Measurements from ENCODE around the gene FOCAD.

The FOCAD gene

DNA sequence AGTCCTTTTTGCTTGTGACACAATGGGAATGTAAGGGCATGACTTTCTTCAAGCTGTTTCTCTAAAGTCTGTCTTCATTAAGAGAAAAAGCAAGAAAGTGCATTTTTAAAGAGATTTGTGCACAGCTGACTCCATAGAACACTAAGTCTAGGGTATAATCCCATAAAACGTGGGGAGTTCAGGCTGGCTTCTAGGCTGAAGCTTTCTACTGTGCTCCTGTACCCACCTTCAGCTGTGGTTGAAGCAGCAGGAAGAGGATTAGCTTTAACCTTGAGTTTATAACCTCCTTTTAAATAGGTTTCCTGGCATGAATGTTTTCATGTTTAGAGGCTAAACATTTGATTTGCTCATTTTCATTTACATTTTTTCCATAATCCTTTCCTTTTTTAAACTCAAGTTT, 220.9 kb downstream of the FOCAD start:
- no peak for DNase-seq
- Histone ChIP-seq H3K36me3 (no peaks in the 10 kb centered on the region), H3K4me3 (ENCODE audit: low read depth, low read length) (no peak overlapping the region), H3K4me1 (peaks cover 14% of the 10 kb centered on the region), H3K27me3 (no peaks in the 10 kb centered on the region), H3K9me3 (no peaks in the 10 kb centered on the region)
- TF ChIP-seq, protein P1, sequence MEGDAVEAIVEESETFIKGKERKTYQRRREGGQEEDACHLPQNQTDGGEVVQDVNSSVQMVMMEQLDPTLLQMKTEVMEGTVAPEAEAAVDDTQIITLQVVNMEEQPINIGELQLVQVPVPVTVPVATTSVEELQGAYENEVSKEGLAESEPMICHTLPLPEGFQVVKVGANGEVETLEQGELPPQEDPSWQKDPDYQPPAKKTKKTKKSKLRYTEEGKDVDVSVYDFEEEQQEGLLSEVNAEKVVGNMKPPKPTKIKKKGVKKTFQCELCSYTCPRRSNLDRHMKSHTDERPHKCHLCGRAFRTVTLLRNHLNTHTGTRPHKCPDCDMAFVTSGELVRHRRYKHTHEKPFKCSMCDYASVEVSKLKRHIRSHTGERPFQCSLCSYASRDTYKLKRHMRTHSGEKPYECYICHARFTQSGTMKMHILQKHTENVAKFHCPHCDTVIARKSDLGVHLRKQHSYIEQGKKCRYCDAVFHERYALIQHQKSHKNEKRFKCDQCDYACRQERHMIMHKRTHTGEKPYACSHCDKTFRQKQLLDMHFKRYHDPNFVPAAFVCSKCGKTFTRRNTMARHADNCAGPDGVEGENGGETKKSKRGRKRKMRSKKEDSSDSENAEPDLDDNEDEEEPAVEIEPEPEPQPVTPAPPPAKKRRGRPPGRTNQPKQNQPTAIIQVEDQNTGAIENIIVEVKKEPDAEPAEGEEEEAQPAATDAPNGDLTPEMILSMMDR (IDR thresholded peaks at IDR 0.05; ENCODE audit: low read depth, low read length), result no peak

DNA sequence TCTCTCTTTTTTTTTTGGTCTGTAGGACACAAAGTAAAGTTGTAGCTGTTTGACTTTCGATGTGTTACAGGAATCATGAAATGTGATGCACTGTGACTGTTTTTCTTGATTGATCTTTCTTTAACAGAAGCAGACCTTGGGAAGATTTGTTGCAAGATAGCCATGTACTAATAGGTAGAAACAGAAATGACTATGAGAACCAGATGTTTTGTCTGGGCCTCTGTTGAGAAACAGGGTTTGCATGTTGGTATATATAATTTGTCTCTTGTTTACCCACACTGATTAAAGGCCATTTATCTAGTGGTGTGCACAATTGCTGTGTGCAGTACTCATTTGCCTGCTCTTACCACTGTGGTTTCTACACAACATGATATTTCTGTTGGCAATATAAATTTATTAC, 222.3 kb downstream of the FOCAD start:
- Histone ChIP-seq H3K36me3 (no peaks in the 10 kb centered on the region), H3K27me3 (no peaks in the 10 kb centered on the region), H3K4me1 (peaks cover 13% of the 10 kb centered on the region), H3K9me3 (no peaks in the 10 kb centered on the region), H3K4me3 (ENCODE audit: low read depth, low read length) (no peak overlapping the region)
- no peak for DNase-seq
- TF ChIP-seq, protein P1 (IDR thresholded peaks at IDR 0.05; ENCODE audit: low read depth, low read length), result no peak

DNA sequence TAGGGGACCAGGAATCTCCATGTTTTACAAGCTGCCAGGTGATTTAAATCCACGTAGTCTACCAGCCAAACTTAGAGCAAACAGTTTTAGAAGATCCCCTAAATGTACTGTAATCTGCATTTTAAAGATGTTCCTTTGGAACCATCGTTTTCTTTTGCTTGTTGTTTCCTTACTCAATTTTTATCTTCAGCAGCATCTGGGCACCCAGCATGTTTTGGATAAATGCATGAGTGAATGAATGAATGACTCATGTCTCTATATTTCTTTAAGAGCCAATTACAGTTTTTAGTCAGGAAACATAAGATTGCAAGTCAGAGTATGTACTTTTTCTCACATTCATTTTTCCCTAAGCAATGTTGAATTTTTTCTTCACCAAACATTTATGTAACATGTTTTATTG, 224.4 kb downstream of the FOCAD start:
- H3K9me3 ChIP-seq, result no peaks in the 10 kb centered on the region
- no peak overlapping the region for H3K4me3 ChIP-seq (ENCODE audit: low read depth, low read length)
- TF ChIP-seq, protein P1 (IDR thresholded peaks at IDR 0.05; ENCODE audit: low read depth, low read length), result no peak
- peaks cover 13% of the 10 kb centered on the region for H3K4me1 ChIP-seq
- H3K36me3 ChIP-seq, result no peaks in the 10 kb centered on the region
- DNase-seq, result no peak
- H3K27me3 ChIP-seq, result no peaks in the 10 kb centered on the region

DNA sequence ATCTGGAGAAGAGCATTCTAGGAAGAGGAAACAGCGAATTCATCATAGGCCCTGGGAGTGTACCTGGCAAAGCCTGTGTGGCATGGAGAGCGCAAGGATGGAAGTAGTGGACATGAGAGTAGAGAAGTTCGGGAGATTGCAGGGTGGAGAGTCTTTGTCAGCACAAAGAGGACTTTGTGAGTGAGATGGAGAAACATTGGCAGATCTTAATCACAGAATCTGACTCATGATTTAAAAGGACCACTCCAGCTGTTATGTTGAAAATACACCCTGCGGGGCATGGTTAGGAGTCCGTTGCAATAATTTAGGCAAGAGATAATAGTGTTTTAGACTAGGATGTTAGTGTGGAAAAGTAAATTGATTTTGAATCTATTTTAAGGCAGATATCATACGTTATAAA, 230.5 kb downstream of the FOCAD start:
- TF ChIP-seq, protein P1 (IDR thresholded peaks at IDR 0.05; ENCODE audit: low read depth, low read length), result no peak
- DNase-seq, result no peak
- Histone ChIP-seq H3K9me3 (no peaks in the 10 kb centered on the region), H3K27me3 (no peaks in the 10 kb centered on the region), H3K4me1 (0 out of 2 replicates have a peak, but pooled peaks cover 3% of the 10 kb centered on the region), H3K4me3 (ENCODE audit: low read depth, low read length) (no peak overlapping the region), H3K36me3 (no peaks in the 10 kb centered on the region)

DNA sequence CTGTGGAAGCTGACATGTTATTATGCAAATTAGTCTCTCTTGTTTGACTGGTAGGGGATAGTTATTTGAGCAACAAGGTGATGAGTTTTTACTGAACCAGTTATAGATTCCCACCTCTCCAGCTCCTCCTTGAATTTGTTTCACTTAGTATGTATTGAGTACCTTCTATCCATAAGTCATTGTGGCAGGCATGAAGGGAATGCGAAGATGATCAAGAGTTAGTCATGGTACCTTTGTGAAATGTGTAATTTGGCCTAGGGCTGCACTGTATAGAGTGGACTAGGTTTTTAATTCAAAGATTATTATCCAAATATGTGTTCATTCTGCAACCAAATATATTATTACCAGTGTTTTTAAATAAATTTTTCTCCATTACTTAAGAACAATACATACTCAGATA, 237.3 kb downstream of the FOCAD start:
- 0 out of 2 replicates have a peak, but pooled peaks cover 2% of the 10 kb centered on the region for H3K36me3 ChIP-seq
- no peak for DNase-seq
- H3K4me3 ChIP-seq (ENCODE audit: low read depth, low read length), result no peak overlapping the region
- TF ChIP-seq, protein P1 (IDR thresholded peaks at IDR 0.05; ENCODE audit: low read depth, low read length), result no peak
- H3K27me3 ChIP-seq, result no peaks in the 10 kb centered on the region
- H3K9me3 ChIP-seq, result no peaks in the 10 kb centered on the region
- H3K4me1 ChIP-seq, result no peaks in the 10 kb centered on the region

DNA sequence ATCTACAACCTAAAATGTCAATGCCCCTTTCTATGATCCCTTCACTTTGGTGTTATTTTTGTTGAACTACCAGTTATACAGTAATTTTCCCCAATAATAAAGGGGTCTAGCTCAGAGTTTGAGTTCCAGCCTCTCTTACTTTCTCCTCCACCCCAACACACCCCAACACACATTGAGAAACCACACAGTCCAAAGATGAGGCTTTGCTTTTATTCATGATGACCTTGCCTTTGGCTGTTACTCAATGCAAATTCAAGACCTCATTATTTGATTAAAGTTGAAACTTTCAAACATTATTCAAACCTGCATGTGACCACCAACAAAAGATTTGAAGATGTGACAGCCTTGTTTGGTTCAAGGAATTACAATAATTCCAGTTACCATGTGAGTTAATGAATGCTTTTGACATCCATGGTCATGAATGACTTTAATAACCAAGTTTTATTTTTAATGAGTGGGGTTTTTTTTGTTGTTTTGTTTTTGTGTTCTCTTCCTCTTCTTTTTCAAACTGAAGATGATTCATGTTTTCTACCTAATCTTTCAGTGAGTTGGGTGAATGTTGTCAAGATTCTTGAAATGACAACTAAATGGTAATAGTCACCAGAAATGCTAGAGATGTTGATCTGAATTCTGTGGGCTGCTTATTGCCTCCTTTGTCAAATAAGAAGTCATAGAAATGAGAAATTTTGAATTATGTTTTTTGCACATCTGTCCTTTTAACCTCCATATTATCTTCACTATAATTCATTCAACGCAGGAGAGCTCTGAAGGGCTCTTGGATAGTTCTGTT, 241.4 kb downstream of the FOCAD start:
- Histone ChIP-seq H3K4me1 (no peaks in the 10 kb centered on the region), H3K27me3 (no peaks in the 10 kb centered on the region), H3K36me3 (0 out of 2 replicates have a peak, but pooled peaks cover 3% of the 10 kb centered on the region), H3K4me3 (ENCODE audit: low read depth, low read length) (no peak overlapping the region), H3K9me3 (no peaks in the 10 kb centered on the region)
- TF ChIP-seq, protein P1 (IDR thresholded peaks at IDR 0.05; ENCODE audit: low read depth, low read length), result no peak
- no peak for DNase-seq
